Natural killer cell (primary cell): ENCODE results near the gene BEAN1. TPM values are rescaled to one million over a fixed set of nuclear protein-coding genes. Genes with fewer than 3 reads are reported as not detected.
"Not testable (repeated sequence)": the region's sequence is repeated elsewhere in the genome, so short reads cannot be mapped to it uniquely, and the experiment has no call there.

Source experiments
- ATAC-seq, 3 donors: fragments of 150-1000 bp in 2 of 3; fragments of 200-7000 bp in 1 of 3; cut with Tn5 transposase; 1 replicate in 1 of 3; 2 replicates in 2 of 3; pipeline ENCODE4 v1.10.0; 2021; ENCODE audit warnings: mild to moderate bottlenecking in 2 of 3, moderate library complexity in 2 of 3
- DNase-seq, 2 donors: peaks; one replicate each; pipeline versions ENCODE4 v3.0.0 to v3.0.0-alpha.2; 2013 to 2021; ENCODE audit warnings: mixed read lengths in 1 of 2
- H3K27ac ChIP-seq: one replicate; pipeline ENCODE4 v1.5.1; 2013; ENCODE audit warnings: mild to moderate bottlenecking, low read length
- H3K27me3 ChIP-seq: one replicate; pipeline ENCODE4 v1.6.1; 2013; ENCODE audit warnings: low read length; ENCODE audit not compliant: control insufficient read depth, insufficient read depth
- H3K36me3 ChIP-seq: one replicate; pipeline ENCODE4 v1.6.1; 2013; ENCODE audit warnings: low read length; ENCODE audit not compliant: control insufficient read depth, insufficient read depth
- H3K4me1 ChIP-seq: one replicate; pipeline ENCODE4 v1.6.1; 2013; ENCODE audit warnings: low read length; ENCODE audit not compliant: control insufficient read depth, insufficient read depth
- H3K4me3 ChIP-seq: one replicate; pipeline ENCODE4 v1.5.1; 2013; ENCODE audit warnings: low read length
- H3K9me3 ChIP-seq: one replicate; pipeline ENCODE4 v1.6.1; 2013; ENCODE audit warnings: low read length; ENCODE audit not compliant: control insufficient read depth, insufficient read depth
- H3K27ac Mint-ChIP-seq, 2 donors: one replicate each; pipeline ENCODE4 v1.8.0; 2022; ENCODE audit warnings: mild to moderate bottlenecking in 2 of 2, mixed read lengths in 2 of 2, moderate library complexity in 1 of 2
- H3K27me3 Mint-ChIP-seq, 2 donors: one replicate each; pipeline ENCODE4 v1.8.0; 2022; ENCODE audit warnings: low read depth in 2 of 2, mixed read lengths in 2 of 2
- H3K36me3 Mint-ChIP-seq: one replicate; pipeline ENCODE4 v1.8.0; 2022; ENCODE audit warnings: mixed read lengths
- H3K4me1 Mint-ChIP-seq, 2 donors: one replicate each; pipeline ENCODE4 v1.8.0; 2022; ENCODE audit warnings: mixed read lengths in 2 of 2
- H3K4me3 Mint-ChIP-seq: one replicate; pipeline ENCODE4 v1.8.0; 2022; ENCODE audit warnings: mild to moderate bottlenecking, moderate library complexity, mixed read lengths
- H3K9me3 Mint-ChIP-seq, 2 donors: one replicate each; pipeline ENCODE4 v1.8.0; 2022; ENCODE audit warnings: mixed read lengths in 2 of 2
- WGBS: methylation state at CpG from one replicate; pipeline ENCODE4 v1.1.7; 2013; ENCODE audit warnings: missing lambda C conversion rate; ENCODE audit not compliant: insufficient coverage; 5-methylcytosine and 5-hydroxymethylcytosine counted together
- intact Hi-C: fragments of 100-400 bp; cut with micrococcal nuclease; formaldehyde crosslinking; loops from one replicate; pipeline ENCODE4 v1.14.2; 2022
- total RNA-seq, 4 donors: library from RNA; stranded (reverse); fragments of 120-200 nt in 1 of 4; gene quantifications; one replicate each; pipeline versions ENCODE4 v1.2.3 to v1.2.4, GENCODE V29; 2013 to 2022
- TF ChIP-seq, protein P1 (sequence below): fragments of 200-600 bp; IDR thresholded peaks from one replicate; pipeline ENCODE4 v1.8.0; 2022; ENCODE audit warnings: antibody characterized with exemption

The BEAN1 gene
- total RNA-seq, 3 donors from 2014 or later (not counting 1 experiment from before 2014, with no cell fraction given), result not detected

- 97% methylated on average over 8 of the region's 8 CpGs for WGBS
- Histone ChIP-seq H3K27me3 (no peaks in the 10 kb centered on the region), H3K27ac (no peak overlapping the region), H3K4me3 (no peak overlapping the region), H3K9me3 (no peaks in the 10 kb centered on the region), H3K4me1 (peaks cover 46% of the 10 kb centered on the region), H3K36me3 (no peaks in the 10 kb centered on the region)
- DNase-seq (no peak), ATAC-seq (no peak)
- H3K4me3 Mint-ChIP-seq, result no peak overlapping the region
- H3K4me1 Mint-ChIP-seq, result peaks cover 32 to 40% of the 10 kb centered on the region in 2 donors
- H3K9me3 Mint-ChIP-seq, result no peaks in the 10 kb centered on the region
- intact Hi-C loops, result no loop called here
- no peaks in the 10 kb centered on the region for H3K36me3 Mint-ChIP-seq
- peak overlapping the region in 1 of 2 donors; percentile 19 for H3K27ac Mint-ChIP-seq
- H3K27me3 Mint-ChIP-seq, result no peaks in the 10 kb centered on the region
- TF ChIP-seq, protein P1, sequence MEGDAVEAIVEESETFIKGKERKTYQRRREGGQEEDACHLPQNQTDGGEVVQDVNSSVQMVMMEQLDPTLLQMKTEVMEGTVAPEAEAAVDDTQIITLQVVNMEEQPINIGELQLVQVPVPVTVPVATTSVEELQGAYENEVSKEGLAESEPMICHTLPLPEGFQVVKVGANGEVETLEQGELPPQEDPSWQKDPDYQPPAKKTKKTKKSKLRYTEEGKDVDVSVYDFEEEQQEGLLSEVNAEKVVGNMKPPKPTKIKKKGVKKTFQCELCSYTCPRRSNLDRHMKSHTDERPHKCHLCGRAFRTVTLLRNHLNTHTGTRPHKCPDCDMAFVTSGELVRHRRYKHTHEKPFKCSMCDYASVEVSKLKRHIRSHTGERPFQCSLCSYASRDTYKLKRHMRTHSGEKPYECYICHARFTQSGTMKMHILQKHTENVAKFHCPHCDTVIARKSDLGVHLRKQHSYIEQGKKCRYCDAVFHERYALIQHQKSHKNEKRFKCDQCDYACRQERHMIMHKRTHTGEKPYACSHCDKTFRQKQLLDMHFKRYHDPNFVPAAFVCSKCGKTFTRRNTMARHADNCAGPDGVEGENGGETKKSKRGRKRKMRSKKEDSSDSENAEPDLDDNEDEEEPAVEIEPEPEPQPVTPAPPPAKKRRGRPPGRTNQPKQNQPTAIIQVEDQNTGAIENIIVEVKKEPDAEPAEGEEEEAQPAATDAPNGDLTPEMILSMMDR, result no peak
These were observed 86.1 kb downstream of the BEAN1 start for GRCh38 chr16:66513111-66513723.

DNA sequence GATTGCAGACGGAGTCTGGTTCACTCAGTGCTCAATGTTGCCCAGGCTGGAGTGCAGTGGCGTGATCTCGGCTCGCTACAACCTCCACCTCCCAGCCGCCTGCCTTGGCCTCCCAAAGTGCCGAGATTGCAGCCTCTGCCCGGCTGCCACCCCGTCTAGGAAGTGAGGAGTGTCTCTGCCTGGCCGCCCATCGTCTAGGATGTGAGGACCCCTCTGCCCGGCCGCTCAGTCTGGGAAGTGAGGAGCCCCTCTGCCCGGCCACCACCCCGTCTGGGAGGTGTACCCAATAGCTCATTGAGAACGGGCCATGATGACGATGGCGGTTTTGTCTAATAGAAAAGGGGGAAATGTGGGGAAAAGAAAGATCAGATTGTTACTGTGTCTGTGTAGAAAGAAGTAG, 87.3 kb downstream of the BEAN1 start:
- WGBS, result 94% methylated on average over 11 of the region's 17 CpGs
- H3K27me3 ChIP-seq, H3K9me3 Mint-ChIP-seq, DNase-seq, H3K9me3 ChIP-seq, H3K4me3 Mint-ChIP-seq, H3K36me3 ChIP-seq, intact Hi-C loops, H3K4me3 ChIP-seq, H3K36me3 Mint-ChIP-seq, ATAC-seq, H3K27ac ChIP-seq, H3K27me3 Mint-ChIP-seq: not testable (repeated sequence)
- Mint-ChIP-seq H3K4me1 (peaks cover 34 to 42% of the 10 kb centered on the region in 2 donors), H3K27ac (peak overlapping the region; percentile 99)
- peaks cover 47% of the 10 kb centered on the region for H3K4me1 ChIP-seq

DNA sequence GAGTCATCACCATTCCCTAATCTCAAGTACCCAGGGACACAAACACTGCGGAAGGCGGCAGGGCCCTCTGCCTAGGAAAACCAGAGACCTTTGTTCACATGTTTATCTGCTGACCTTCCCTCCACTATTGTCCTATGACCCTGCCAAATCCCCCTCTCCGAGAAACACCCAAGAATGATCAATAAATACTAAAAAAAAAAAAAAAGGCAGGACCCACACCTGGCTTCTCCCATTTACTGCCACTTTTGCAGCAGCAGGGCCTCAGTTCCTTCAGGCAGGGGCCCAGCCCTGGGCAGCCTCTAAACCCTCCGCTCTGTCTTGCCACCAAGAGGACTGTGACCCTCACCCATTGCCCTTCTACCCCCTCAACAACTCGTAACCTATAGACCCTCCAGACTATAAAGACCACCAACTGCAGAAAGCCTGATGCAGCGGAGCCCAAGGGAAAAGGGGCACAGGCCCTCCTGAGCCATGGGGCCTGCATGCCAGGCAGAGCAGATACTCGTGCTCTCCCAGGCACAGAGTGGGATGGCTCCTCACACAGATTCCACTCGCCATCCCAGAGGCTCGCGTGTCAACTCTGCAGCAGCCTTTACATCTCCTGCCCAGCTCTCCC, 88.0 kb downstream of the BEAN1 start:
- Histone ChIP-seq H3K27ac (peak overlapping the region; percentile 94), H3K4me1 (peaks cover 54% of the 10 kb centered on the region)
- H3K36me3 ChIP-seq, H3K9me3 ChIP-seq, H3K4me3 ChIP-seq, DNase-seq, ATAC-seq, H3K27me3 ChIP-seq, H3K9me3 Mint-ChIP-seq, H3K36me3 Mint-ChIP-seq, H3K27me3 Mint-ChIP-seq: not testable (repeated sequence)
- Mint-ChIP-seq H3K4me3 (peak overlapping the region; percentile 11), H3K27ac (peak overlapping the region; percentile 99), H3K4me1 (peaks cover 41 to 49% of the 10 kb centered on the region in 2 donors)
- intact Hi-C loops, result loop anchor here (5.0 kb wide), 1 partner anchor 72 kb away; no protein-coding TSS in a partner anchor
- 99% methylated on average over 8 of the region's 10 CpGs for WGBS

DNA sequence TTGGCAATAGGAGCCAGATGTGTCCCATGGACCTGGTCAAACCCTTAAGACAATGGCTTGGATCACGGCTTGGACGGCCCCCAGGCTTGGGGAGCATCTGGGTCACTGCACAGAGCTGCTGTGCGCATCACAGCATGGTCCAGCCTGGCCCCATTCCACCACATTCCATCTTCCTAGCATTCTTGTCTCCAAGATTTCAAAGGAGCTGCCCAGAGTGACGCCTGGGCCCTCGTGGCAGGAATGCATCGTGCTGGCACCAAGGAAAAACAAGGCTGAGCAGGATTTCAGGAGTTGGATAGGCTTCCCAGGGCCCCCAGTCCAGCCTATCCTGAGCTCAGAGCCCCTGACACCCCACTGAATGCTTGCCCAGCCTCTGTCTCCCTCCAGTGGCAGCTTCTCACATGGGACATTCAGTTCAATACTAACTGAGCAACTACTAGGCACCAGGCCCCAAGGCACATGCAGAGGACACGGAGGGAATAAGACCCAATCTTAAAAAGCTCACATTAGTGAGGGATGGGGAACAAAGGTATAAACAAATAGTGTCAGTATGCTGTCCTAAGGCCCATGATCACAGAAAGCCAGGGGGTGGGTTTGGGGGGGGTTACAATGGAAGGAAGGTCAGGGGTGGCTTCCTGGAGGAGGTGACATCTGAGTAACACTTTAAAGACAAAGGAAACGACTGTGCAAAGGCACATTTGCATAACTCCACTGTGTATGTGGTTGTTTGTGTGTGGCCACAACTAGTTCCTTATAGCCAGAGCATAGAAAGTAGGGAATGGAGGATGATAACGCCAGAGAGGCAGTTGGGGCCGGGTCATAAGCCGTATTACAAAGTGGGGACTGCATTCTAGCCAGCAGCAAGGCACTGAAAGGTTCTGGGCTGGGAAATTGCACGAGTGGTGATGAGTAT, 88.8 kb downstream of the BEAN1 start:
- intact Hi-C loops, result loop anchor here (1.0 to 5.0 kb wide), 3 partner anchors 35 to 71 kb away; partner anchors contain the start of gene TK2
- Histone ChIP-seq H3K27me3 (no peaks in the 10 kb centered on the region), H3K4me1 (peaks cover 62% of the 10 kb centered on the region), H3K36me3 (no peaks in the 10 kb centered on the region), H3K9me3 (no peaks in the 10 kb centered on the region), H3K4me3 (no peak overlapping the region), H3K27ac (peak overlapping the region; percentile 94)
- DNase-seq (peak in 1 of 2 donors; percentile 30), ATAC-seq (no peak)
- Mint-ChIP-seq H3K4me3 (peak overlapping the region; percentile 78), H3K9me3 (no peaks in the 10 kb centered on the region), H3K27ac (peak overlapping the region; percentile 99), H3K4me1 (peaks cover 49 to 56% of the 10 kb centered on the region in 2 donors), H3K36me3 (no peaks in the 10 kb centered on the region), H3K27me3 (no peaks in the 10 kb centered on the region)
- TF ChIP-seq, protein P1, result peak; percentile 36
- 64% methylated on average over 12 of the region's 12 CpGs for WGBS
